Posterior vena cava (tissue), 2 donors: ENCODE results near the gene CCNJL. TPM values are rescaled to one million over a fixed set of nuclear protein-coding genes. Genes with fewer than 3 reads are reported as not detected.
"Not testable (repeated sequence)": the region's sequence is repeated elsewhere in the genome, so short reads cannot be mapped to it uniquely, and the experiment has no call there.

Experiments used
- DNase-seq: peaks from one replicate; pipeline ENCODE4 v3.0.0-alpha.2; 2020; ENCODE audit warnings: low spot score
- intact Hi-C, 2 donors: fragments of 100-400 bp; cut with DNase I; formaldehyde crosslinking; loops; one replicate each; pipeline versions ENCODE4 v1.14.1 to v1.14.2; 2022 to 2023
- total RNA-seq, 2 donors: library from RNA; stranded (reverse); fragmentation: NEBNext Ultra II Directional; extraction: Animal tissue kit (Norgen Biotek cat#: 25700); gene quantifications; one replicate each; pipeline ENCODE4 v1.2.1, GENCODE V29; 2021
- donor health status: DM: yes; HTN: yes; CAD: no.
- donor health status: DM: yes; HTN: yes; CAD: no.

CCNJL gene
- total RNA-seq, 2 donors from 2014 or later = 1.0 to 1.2 TPM

DNA sequence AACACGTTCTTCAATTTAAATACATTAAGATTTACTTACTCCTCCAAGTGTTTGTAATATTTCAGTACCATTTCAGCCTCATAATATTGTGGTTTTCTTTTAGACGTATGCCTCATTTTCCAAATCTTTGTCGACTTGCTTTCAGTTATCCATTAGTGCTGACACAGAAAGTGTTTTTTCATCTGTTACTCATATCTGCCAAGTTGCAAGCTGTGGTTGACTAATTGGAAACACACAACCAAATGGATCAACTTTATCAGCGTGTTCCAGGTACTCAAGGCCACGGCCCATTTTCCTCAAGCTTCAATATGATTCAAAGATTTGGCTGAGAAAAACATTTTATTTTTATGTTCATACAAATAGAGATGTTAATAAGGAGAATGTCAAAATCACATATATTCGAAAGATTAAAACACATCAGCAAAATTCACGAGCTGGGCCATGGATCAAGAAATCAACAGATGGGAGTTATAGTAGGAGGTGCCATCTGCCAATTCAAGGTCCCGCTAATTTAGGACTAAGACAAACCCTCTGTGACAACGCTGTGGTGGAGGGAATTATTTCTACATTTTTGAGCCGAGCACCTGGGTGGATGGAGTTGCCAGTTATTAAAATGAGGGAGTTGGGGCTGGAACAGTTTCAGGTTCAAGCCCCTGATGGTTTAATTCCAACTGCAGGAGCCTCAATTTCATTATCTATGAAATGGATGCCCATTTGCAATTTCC lies 27.2 kb upstream of the CCNJL start:
- DNase-seq = no peak
- intact Hi-C loops = no loop called here

- intact Hi-C loops, DNase-seq: not testable (repeated sequence)
Observed at GRCh38 chr5:160334716-160335115, 22.4 kb upstream of the CCNJL start.

DNA sequence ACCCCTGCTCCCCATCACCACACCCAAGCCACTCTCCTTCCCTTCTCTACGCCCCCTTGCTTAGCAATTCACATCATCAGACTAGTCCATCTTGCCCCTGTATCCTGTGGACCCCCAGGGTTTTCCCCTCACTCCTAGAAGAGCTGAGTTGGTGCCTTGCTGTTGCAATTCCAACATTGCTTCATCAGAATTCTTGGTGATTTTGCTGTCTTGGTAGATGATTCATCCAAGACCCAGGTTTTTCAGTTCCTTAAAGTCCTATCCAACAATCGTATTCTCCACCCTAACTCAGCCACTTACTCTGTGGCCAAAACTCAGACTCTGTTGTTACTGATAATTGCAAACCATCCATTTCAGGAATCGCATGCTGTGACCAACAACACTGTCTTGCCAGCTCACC lies 21.4 kb upstream of the CCNJL start:
- intact Hi-C loops = no loop called here
- DNase-seq = no peak

- DNase-seq = no peak
Observed at GRCh38 chr5:160330212-160330611, 17.8 kb upstream of the CCNJL start.

DNA sequence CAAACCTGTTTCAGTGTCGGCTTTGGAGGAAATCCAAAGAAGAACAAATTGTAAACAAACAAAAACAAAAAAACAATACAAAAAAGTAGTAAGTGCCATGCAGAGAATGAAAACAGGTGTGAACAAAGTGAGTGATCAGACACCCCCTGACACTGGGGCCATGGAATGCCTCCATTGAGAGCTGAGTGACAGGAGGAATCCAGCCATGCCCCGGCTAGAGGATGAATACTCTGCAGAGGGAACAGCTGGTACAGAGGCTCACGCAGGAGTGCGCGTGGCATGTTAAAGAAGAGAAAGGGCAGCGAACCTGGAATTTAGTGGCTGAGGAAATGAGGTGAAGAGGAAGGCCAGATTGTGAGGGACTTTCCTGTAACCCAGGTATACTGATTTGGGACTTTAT lies 15.5 kb upstream of the CCNJL start:
- DNase-seq = no peak
- intact Hi-C loops = no loop called here

More at GRCh38 chr5:160330212-160330611, 17.8 kb upstream of the CCNJL start:
- intact Hi-C loops = loop anchor here in 1 of 2 donors (1.0 kb wide), 1 partner anchor 41 kb away; no protein-coding TSS in a partner anchor

GRCh38 chr5:160326981-160327380 lies 14.6 kb upstream of the CCNJL start:
- intact Hi-C loops = no loop called here
- no peak for DNase-seq

- intact Hi-C loops = no loop called here
Observed at GRCh38 chr5:160325716-160326115, 13.4 kb upstream of the CCNJL start.

DNA sequence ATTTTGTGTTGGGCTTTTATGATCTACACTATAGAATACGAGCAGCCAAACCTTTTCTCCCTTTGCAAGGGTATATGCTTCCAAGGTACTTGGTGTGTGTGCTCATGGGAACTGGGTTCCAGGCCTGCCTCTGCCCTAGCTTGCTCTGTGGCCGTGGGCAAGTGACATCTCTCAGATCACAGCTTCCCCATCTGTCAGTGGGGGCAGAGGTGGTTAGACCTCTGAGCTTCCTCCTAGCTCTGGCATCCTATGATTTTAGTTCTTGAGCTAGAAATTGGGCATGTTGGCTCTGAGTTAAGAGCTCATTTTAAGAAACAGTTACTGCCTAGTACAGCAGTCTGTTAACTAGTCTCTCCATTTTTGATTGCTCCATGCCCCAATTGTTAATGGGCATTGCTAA lies 12.5 kb upstream of the CCNJL start:
- intact Hi-C loops = no loop called here
- DNase-seq = no peak

More at GRCh38 chr5:160325716-160326115, 13.4 kb upstream of the CCNJL start:
- no peak for DNase-seq

DNA sequence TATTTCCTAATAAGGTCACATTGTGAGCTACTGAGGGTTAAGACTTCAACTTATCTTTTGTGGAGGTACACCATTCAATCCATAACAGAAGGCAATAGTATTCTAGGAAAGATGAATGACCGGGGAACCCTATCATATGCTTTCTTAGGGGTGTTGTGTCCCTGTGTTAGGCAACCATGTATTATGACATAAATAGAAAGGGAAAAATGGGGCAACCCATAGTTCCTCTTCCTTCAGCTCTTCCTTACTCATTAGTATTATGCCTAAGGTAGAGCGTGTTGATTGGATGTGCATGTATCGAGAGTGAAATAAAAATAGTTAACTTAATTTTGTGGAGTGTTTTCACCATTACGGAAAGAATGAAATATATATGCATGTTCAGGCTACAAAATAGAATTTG lies 6.0 kb upstream of the CCNJL start:
- DNase-seq = no peak
- intact Hi-C loops = no loop called here

DNA sequence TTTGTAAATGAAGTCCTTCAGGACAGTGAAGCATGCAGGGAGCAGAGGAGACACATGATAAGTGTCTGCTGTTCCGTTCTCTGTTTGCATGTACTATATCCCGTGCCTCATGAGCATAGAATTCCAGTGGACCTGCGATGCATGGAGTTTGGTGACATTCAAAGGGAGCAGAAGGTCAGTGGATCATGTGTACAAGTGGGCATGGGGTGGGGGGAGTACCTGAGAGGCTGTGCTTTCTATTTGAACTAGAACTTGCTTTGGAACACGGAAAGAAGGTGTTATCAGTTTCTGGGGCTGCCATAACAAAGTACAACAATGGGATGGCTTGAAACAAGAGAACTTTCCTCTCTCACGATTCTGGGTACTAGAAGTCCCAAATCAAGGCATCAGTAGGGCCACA lies 5.1 kb upstream of the CCNJL start:
- intact Hi-C loops = no loop called here
- DNase-seq = no peak

DNA sequence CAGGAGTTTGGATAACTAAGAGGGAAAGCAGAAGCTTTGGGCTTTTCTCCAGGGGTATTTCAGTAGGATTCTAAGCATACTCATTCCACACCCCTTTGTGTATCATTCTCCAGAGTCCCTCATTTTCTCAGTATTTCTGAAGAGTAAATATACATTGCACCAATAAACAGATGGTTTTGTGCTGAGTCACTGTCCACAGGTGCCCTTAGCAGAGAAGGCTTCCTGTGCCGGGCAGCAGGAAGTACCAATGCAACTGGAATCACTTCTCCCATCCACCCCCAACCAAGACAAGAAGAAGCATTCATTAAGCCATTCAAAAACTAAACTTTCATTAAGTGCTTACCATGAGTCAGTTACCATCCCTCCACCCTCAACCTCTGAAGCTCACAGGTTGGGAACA lies 3.6 kb upstream of the CCNJL start:
- no peak for DNase-seq
- intact Hi-C loops = no loop called here

DNA sequence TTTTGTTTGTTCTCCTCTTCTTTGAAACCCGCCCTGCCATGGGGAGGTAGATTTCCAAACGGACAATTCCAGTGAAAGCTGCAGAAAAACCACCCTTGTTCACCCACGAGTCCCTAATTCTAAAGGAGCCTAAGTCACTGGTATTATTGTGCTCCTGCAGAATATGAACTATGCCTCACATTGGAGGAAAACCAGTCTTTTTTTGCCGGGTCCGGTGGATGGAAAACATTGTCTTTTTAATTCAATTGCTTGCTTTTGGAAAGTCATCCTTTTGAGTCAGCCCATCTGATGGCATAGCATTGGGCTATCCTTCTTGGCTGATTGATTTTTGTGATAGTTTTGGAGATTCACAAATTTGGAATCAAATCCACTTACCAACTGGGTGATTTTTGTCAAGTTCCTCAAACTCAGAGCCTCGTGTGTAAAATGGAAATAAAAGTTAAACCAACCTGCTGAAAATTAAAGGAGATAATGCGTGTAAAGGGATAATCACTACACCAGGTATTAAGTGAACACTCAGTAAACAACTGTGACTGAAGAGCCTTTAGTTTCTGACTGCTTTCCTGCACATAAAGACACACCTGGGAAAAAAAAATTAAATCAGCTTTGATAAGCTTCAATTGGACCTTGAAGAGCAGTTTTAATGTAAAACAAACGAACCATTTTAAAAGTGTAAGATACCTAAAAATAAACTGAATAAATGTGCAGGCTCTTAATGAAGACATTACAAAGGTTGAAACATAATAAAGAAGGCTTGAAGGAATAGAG lies 780 bp upstream of the CCNJL start:
- no peak for DNase-seq
- intact Hi-C loops = no loop called here

DNA sequence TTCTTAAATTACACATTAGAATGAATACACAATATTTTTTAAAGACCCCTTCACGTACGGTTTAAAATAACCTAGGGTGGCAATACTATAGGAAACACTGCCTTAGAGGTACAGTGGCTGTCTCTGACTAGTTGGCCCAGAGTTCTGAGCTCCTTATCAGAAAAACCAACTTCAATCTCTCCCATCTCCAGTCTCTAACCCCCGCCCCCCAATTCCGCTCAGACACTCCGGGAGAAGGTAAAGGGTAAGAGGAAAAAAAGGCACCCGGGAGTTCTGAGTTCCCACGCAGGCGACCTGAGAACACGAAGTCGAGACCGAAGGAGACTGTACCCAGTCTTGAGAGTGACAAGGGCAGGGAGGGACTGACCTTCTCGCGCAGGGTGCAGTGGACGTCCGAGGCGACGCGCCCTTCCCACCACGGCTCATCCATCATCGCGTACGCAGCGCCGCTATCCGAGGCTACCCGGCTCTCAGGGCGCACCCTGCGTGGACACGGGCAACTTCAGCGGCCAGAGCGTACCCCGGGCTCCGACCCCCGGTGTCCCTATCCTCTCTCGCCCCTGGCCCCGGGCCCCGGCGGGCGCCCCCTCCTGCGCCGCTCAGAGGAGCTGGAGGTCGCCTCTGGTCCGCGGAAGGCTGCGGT lies 752 bp downstream of the CCNJL start:
- intact Hi-C loops = no loop called here
- DNase-seq = no peak

DNA sequence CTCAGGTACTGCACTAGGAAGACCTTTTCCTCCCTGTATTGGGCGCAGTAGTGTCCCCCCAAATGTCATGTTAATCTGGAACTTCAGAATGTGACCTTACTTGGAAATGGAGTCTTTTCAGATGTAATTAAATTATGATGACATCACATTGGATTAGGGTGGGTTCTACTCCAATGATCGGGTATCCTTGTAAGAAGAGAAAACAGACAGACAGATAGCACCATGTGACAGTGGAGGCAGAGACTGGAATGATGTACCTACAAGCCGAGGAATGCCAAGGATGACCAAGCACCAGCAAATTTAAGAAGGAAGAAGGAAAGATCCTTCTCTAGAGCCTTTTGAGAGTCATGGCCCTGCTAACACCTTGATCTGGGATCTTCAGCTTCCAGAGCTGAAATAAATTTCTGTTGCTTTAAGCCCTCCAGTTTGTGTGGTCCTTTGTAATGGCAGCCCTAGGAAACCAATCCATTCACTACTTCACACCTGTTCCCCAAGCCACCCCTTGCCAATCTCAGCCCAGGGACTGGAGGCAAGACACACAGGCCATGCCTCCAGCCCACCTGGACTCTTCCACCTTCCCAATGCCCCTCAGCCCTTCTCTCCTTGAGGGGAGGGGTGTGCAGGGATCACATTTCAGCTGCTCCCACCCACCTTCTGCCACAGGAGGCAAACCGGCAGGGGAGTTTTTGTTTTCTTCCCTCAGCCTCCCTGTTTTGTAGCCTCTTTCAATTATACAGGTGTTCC lies 1.6 kb downstream of the CCNJL start:
- intact Hi-C loops = no loop called here
- no peak for DNase-seq

DNA sequence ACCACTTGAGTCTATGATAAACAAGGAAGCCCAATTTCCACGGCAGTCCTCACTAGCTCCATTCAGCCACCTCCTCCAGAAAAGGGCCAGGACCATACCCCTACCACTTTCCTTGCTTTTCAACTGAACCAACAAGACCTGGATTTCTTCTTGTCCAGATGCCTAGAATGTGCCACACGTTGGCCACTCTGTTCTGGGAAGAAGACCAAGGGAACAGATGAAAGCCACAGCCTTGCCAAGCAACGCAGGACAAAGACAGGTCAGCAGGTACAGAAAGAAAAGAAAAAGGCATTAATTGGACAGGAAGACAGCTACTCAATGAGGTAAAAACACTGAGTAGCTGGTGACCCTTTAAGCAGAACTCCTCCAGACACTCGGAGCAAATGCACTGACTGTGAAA lies 2.2 kb downstream of the CCNJL start:
- intact Hi-C loops = no loop called here
- no peak for DNase-seq

DNA sequence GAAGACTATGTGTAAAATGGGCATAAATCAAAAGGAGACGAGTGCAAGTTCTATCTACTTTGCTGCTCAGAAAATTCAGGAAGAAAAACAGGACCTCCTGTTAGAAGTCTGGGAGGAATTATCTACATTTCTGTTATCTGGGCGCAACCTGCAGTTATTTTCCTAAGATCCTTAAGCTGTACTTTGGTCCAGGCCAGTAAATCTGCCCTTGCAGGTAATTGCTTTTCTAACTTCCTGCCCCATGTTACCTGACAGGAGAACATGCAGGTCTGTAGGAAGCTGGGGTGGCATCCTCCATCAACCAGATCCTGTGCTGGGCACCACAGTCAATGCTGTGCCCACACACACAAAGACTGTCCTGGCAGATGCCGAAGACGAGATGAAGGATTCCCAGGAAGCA lies 5.7 kb downstream of the CCNJL start:
- intact Hi-C loops = no loop called here
- no peak for DNase-seq

DNA sequence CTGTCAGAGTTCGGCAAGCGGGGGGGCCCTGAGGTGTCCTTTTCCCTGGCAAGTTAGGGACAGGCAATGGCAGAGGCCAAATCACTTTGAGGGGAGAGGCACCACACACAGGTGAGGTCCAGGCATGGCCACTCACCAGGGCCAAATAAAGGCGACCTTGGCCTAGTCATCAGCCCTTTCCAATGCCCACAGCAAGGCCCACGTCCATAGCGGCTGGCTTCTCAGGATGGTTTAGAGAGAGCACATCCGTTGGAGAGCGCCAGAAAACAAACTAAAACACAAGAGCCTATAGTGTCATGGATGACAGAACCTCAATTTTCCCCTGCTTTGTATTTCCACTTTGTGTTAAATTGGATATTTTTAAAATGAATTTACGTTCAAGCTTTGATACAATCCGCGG lies 7.0 kb downstream of the CCNJL start:
- DNase-seq = no peak

GRCh38 chr5:160303690-160304089 lies 8.7 kb downstream of the CCNJL start:
- DNase-seq = no peak
- intact Hi-C loops = no loop called here

More for the DNA sequence above, 7.0 kb downstream of the CCNJL start:
- intact Hi-C loops = no loop called here

DNA sequence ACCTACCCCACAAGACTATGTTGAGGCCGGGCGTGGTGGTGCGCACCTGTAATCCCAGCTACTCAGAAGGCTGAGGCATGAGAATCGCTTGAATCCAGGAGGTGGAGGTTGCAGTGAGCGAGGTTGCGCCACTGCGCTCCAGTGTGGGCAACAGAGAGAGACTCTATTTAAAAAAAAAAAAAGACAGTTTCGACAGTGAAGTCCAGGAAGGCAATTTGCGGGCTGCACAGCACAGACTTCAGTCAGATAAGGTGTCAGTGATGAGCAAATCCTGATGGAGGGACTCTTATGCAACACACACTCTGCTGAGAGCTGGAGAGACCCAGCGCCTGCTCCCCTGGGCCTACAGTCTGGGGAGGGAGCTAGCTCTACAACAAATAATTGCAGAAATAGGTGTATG lies 14.2 kb downstream of the CCNJL start:
- intact Hi-C loops = no loop called here
- DNase-seq = no peak

DNA sequence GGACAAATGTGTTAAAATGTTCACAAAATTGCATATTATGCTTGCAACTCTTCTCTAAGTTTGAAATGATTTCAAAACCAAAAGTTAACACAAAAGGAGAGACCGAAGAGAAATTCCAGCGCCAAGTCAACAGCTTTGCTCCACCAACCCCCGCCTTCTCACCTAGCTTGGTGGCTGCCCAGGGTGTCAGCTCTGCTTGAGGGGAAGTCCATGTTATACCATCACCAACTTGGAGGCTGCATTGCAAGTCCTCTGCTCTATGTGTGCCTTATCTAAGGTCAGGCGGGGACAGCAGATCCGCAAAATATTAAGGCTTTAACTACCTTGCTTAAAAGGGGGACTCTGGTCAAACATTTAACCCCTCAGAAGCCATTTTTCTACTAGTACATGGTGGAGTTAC lies 14.6 kb downstream of the CCNJL start:
- no peak for DNase-seq
- intact Hi-C loops = no loop called here
